CD4-positive, alpha-beta T cell treated with Interleukin-4 for 1 hour (primary cell): ENCODE data around the gene U2AF2.

Experiments
- DNase-seq, 2 donors: peaks; one replicate each; pipeline ENCODE4 v3.0.0-alpha.2; 2020 to 2022

The U2AF2 gene

GRCh38 chr19:55720214-55720746 lies 65.4 kb downstream of the U2AF2 start:
- no peak for DNase-seq

DNA sequence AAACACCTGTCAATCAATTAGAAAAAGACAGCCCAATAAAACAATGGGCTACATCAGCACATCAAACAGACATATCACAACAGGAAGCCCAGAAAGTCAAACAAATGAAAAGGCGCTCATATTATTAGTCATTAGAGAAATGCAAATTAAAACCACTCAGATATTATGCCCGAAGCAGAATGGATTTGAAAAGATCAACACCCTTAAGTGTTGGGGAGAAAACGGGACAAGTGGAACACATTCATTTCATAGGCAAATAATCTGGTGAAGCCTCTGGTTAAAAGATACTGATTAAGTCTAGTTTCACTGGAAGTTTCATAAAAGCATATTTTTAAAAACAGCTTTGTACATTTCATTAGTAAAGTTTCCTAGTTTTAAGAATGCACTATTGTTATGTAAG lies 66.0 kb downstream of the U2AF2 start:
- DNase-seq: no peak

DNA sequence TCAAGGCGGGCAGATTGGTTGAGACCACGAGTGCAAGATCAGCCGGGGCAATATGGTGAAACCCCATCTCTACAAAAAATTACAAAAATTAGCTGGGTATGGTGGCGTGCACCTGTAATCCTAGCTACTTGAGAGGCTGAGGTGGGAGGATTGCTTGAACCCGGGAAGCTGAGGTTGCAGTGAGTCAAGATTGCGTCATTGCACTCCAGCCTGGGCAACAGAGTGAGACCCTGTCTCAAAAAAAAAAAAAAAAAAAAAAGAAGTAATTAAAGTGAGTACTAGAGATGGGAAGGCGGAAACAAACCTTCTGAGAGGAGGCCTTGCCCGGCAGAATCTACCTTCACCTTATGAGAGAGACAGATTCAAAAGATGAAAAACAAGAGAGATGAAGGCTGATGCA lies 68.7 kb downstream of the U2AF2 start:
- no peak for DNase-seq
